Transverse colon (tissue), 4 donors: ENCODE data around the gene KCNRG. TPM values are rescaled to one million over a fixed set of nuclear protein-coding genes. Genes with fewer than 3 reads are reported as not detected.

Source experiments
- DNase-seq: peaks from one replicate; pipeline ENCODE4 v3.0.0-alpha.2; 2019
- H3K27ac ChIP-seq, 4 donors: fragments of 200-600 bp; sonication (generic); 2 replicates each; pipeline ENCODE4 v1.5.1; 2016 to 2018; ENCODE audit warnings: inconsistent platforms in 4 of 4
- H3K27me3 ChIP-seq: fragments of 200-600 bp; sonication (generic); 2 replicates; pipeline ENCODE4 v1.5.1; 2017; ENCODE audit warnings: inconsistent platforms
- H3K36me3 ChIP-seq, 4 donors: fragments of 200-600 bp; sonication (generic); 2 replicates each; pipeline ENCODE4 v1.5.1; 2017 to 2019; ENCODE audit warnings: inconsistent platforms in 4 of 4
- H3K4me1 ChIP-seq, 4 donors: fragments of 200-600 bp; sonication (generic); 2 replicates each; pipeline ENCODE4 v1.5.1; 2017 to 2020; ENCODE audit warnings: inconsistent platforms in 4 of 4
- H3K4me3 ChIP-seq, 4 donors: fragments of 200-600 bp; sonication (generic); 1 replicate in 1 of 4; 2 replicates in 3 of 4; pipeline versions ENCODE4 v1.5.1 to v1.6.1; 2017 to 2019; ENCODE audit warnings: inconsistent platforms in 4 of 4
- H3K9me3 ChIP-seq, 2 donors: fragments of 200-600 bp; sonication (generic); 2 replicates each; pipeline ENCODE4 v1.5.1; 2017 to 2019; ENCODE audit warnings: inconsistent platforms in 2 of 2
- EP300 ChIP-seq: sonication (generic); formaldehyde crosslinking; IDR thresholded peaks from one replicate; pipeline ENCODE4 v1.6.1; 2017; ENCODE audit warnings: antibody characterized with exemption, low read depth
- POLR2A ChIP-seq: fragments of 450-650 bp; IDR thresholded peaks from one replicate; pipeline ENCODE4 v1.6.1; 2016; ENCODE audit warnings: antibody characterized with exemption, mild to moderate bottlenecking, moderate library complexity
- POLR2AphosphoS5 ChIP-seq, 3 donors: sonication (generic); formaldehyde crosslinking; IDR thresholded peaks; one replicate each; pipeline ENCODE4 v1.6.1; 2016; ENCODE audit warnings: antibody characterized with exemption in 3 of 3
- WGBS, 2 donors: methylation state at CpG; one replicate each; pipeline ENCODE4 v1.1.5; 2018; ENCODE audit warnings: low coverage in 1 of 2; 5-methylcytosine and 5-hydroxymethylcytosine counted together
- in situ Hi-C, 4 donors: fragments of 200-750 bp; cut with MboI; loops; one replicate each; pipeline versions ENCODE4 v1.15.0 to v1.15.1; 2017; ENCODE audit warnings: low sequenced_read_pairs in 3 of 4, low pct_ligation_motif_present in 1 of 4, low pct_unique_long_range_greater_than_20kb in 1 of 4
- intact Hi-C: fragments of 100-400 bp; cut with DNase I; formaldehyde crosslinking; loops from one replicate; pipeline ENCODE4 v1.15.1; 2023; ENCODE audit warnings: low total_unique reads
- total RNA-seq, 4 donors: library from RNA; depleted of rRNA; stranded (reverse); fragments of >200 nt; gene quantifications; one replicate each; pipeline ENCODE4 v1.1.0, GENCODE V29; 2016
- TF ChIP-seq, protein P1 (sequence below), 5 experiments: fragments of 200-600 bp in 3 of 5; fragments of 450-650 bp in 2 of 5; sonication (generic) in 3 of 5; IDR thresholded peaks; 1 replicate in 2 of 5; 2 replicates in 3 of 5; pipeline ENCODE4 v1.5.1; 2016 to 2017; ENCODE audit warnings: antibody characterized with exemption in 5 of 5, inconsistent platforms in 3 of 5, mild to moderate bottlenecking in 2 of 5, moderate library complexity in 1 of 5

The KCNRG gene, protein sequence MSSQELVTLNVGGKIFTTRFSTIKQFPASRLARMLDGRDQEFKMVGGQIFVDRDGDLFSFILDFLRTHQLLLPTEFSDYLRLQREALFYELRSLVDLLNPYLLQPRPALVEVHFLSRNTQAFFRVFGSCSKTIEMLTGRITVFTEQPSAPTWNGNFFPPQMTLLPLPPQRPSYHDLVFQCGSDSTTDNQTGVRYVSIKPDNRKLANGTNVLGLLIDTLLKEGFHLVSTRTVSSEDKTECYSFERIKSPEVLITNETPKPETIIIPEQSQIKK
- 1 to 10 TPM in 2 of 4 donors, not detected in 2; 2.9 to 3.7 TPM for total RNA-seq

DNA sequence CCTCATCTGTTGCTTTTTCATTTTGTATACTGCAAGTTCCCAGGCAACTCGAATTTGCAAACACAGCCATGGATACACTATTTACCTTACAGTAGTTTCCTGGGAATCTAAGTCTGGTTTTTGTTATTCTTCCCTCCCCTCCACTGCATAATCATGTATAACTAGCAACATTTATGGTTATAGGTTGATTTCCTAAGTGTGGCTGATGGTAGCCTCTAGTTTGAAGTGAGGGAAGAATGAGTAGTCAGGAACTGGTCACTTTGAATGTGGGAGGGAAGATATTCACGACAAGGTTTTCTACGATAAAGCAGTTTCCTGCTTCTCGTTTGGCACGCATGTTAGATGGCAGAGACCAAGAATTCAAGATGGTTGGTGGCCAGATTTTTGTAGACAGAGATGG, at the start of gene KCNRG:
KCNRG (plus strand) TSS at position 187 of the 400 bp plus-strand sequence; CDS start at position 237, 50 bp downstream.
- Histone ChIP-seq H3K4me3 (no peak within 1 kb of the TSS), H3K27me3 (no peaks in the 10 kb centered on the region), H3K9me3 (no peaks in the 10 kb centered on the region), H3K4me1 (peaks cover 4 to 22% (median 8%) of the 10 kb centered on the region in 4 donors), H3K36me3 (peaks cover 0 to 28% (median 12%) of the 10 kb centered on the region in 4 donors), H3K27ac (peak within 1 kb of the TSS; percentile 9 to 54 (median 42))
- DNase-seq, result no peak
- in situ Hi-C loops (loop anchor here in 1 of 4 donors (10.0 kb wide), 1 partner anchor 50 kb away; no protein-coding TSS in a partner anchor), intact Hi-C loops (no loop called here)
- WGBS, 2 donors, result 39 to 51% methylated on average over 4 to 5 of the region's 5 CpGs
- TF ChIP-seq POLR2A (no peak), EP300 (no peak), POLR2AphosphoS5 (IDR thresholded peaks at IDR 0.05) (peak in 1 of 3 donors; percentile 5)
- TF ChIP-seq, protein P1, sequence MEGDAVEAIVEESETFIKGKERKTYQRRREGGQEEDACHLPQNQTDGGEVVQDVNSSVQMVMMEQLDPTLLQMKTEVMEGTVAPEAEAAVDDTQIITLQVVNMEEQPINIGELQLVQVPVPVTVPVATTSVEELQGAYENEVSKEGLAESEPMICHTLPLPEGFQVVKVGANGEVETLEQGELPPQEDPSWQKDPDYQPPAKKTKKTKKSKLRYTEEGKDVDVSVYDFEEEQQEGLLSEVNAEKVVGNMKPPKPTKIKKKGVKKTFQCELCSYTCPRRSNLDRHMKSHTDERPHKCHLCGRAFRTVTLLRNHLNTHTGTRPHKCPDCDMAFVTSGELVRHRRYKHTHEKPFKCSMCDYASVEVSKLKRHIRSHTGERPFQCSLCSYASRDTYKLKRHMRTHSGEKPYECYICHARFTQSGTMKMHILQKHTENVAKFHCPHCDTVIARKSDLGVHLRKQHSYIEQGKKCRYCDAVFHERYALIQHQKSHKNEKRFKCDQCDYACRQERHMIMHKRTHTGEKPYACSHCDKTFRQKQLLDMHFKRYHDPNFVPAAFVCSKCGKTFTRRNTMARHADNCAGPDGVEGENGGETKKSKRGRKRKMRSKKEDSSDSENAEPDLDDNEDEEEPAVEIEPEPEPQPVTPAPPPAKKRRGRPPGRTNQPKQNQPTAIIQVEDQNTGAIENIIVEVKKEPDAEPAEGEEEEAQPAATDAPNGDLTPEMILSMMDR (IDR thresholded peaks at IDR 0.05), result no peak

DNA sequence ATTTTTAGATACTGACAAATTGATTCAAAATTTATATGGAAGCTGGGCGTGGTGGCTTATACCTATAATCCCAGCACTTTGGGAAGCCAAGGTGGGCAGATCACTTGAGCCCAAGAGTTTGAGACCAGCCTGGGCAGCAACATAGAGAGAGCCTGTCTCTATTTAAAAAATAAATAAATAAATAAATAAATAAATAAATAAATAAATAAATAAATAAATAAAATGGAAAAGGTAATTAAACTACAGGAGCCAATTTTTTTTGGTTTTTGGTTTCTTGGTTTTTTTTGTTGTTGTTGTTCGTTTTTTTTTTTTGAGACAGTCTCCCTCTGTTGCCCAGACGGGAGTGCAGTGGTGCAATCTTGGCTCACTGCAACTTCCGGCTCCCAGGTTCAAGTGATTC, 47.8 kb upstream of the KCNRG start:
- Histone ChIP-seq H3K4me3 (no peak overlapping the region), H3K27ac (no peak overlapping the region), H3K36me3 (no peaks in the 10 kb centered on the region), H3K27me3 (no peaks in the 10 kb centered on the region), H3K9me3 (peaks cover 0 to 10% of the 10 kb centered on the region in 2 donors), H3K4me1 (peaks cover 0 to 1% (median 0%) of the 10 kb centered on the region in 4 donors)
- intact Hi-C loops (no loop called here), in situ Hi-C loops (loop anchor here in 1 of 4 donors (25.0 kb wide), 2 partner anchors 845 to 1095 kb away; no protein-coding TSS in a partner anchor)
- 96% methylated on average over 4 of the region's 4 CpGs for WGBS, 2 donors
- TF ChIP-seq, protein P1 (IDR thresholded peaks at IDR 0.05), result no peak
- TF ChIP-seq EP300 (no peak), POLR2AphosphoS5 (IDR thresholded peaks at IDR 0.05) (no peak), POLR2A (no peak)
- DNase-seq, result no peak

DNA sequence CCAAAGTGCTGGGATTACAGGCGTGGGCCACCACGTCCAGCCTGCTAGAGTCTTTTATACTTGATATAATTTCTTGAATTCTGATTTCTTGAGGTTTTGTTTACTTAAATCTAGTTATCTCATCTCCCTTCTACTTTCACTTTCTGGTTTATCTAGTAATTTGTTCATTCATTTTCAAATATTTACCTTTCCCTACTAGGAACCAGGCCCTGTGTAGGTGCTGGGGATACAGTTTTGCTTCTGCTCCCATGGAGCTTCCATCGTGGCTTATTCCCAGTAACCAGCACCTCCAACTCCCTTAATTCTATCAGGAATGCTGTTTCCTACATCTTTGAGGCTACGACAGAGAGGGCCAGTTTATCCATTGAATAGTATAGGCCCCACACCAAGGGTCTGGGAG, 42.5 kb upstream of the KCNRG start:
- peak overlapping the region in 1 of 4 donors; percentile 12 for H3K27ac ChIP-seq

DNA sequence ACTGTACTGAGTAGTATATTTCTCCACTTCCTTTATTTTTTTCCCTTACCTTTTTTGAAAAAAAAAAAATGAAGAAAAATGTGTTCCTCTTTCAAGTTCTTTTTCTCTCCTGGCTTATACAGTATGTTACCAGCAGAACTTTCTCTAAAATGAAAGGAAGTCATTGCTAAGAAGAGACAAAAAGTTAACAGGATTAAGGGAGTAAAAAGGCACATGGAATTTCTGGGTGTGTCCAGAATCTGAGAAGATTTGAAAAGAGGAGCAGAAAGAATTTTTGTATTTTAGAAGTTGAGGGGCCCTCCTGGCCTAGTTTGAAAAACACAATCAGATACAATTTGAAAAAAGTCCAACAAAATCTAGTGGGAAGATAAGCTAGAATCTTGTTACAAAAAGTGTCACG, 39.4 kb upstream of the KCNRG start:
- H3K27me3 ChIP-seq, result no peaks in the 10 kb centered on the region
- intact Hi-C loops, result no loop called here
- no peak for DNase-seq
- no peak overlapping the region for H3K27ac ChIP-seq
- 83 to 95% methylated on average over 1 of the region's 1 CpG for WGBS, 2 donors
- H3K4me3 ChIP-seq, result no peak overlapping the region
- in situ Hi-C loops, result loop anchor here (10.0 to 25.0 kb wide), 5 partner anchors 549 to 1086 kb away; partner anchors contain the start of gene RNASEH2B (in 4 of the 4)
- H3K36me3 ChIP-seq, result no peaks in the 10 kb centered on the region
- H3K4me1 ChIP-seq, result peaks cover 0 to 9% (median 0%) of the 10 kb centered on the region in 4 donors
- no peak for TF ChIP-seq POLR2A
- no peak for TF ChIP-seq EP300
- TF ChIP-seq POLR2AphosphoS5 (IDR thresholded peaks at IDR 0.05), result no peak
- TF ChIP-seq, protein P1 (IDR thresholded peaks at IDR 0.05), result no peak
- no peaks in the 10 kb centered on the region for H3K9me3 ChIP-seq

More for the DNA sequence above, 42.5 kb upstream of the KCNRG start:
- intact Hi-C loops (no loop called here), in situ Hi-C loops (loop anchor here in 3 of 4 donors (10.0 to 25.0 kb wide), 3 partner anchors 552 to 1090 kb away; no protein-coding TSS in a partner anchor)
- H3K36me3 ChIP-seq, result no peaks in the 10 kb centered on the region
- H3K9me3 ChIP-seq, result no peaks in the 10 kb centered on the region
- TF ChIP-seq, protein P1 (IDR thresholded peaks at IDR 0.05), result no peak
- TF ChIP-seq POLR2AphosphoS5 (IDR thresholded peaks at IDR 0.05), result no peak
- no peak for TF ChIP-seq POLR2A
- TF ChIP-seq EP300, result no peak
- no peak for DNase-seq
- H3K4me3 ChIP-seq, result no peak overlapping the region
- H3K4me1 ChIP-seq, result peaks cover 0 to 9% (median 0%) of the 10 kb centered on the region in 4 donors
- H3K27me3 ChIP-seq, result no peaks in the 10 kb centered on the region
- WGBS, 2 donors, result 50 to 75% methylated on average over 2 to 4 of the region's 4 CpGs
